GM21717 (cell line): ENCODE data around the gene PIGQ.
"Not testable (repeated sequence)": the region's sequence is repeated elsewhere in the genome, so short reads cannot be mapped to it uniquely, and the experiment has no call there.

Source experiments
- ATAC-seq: cut with Tn5 transposase; IDR thresholded peaks from one replicate; pipeline ENCODE4 v1.9.1; 2021; ENCODE audit warnings: mild to moderate bottlenecking, moderate library complexity; ENCODE audit not compliant: unreplicated experiment

The PIGQ gene

DNA sequence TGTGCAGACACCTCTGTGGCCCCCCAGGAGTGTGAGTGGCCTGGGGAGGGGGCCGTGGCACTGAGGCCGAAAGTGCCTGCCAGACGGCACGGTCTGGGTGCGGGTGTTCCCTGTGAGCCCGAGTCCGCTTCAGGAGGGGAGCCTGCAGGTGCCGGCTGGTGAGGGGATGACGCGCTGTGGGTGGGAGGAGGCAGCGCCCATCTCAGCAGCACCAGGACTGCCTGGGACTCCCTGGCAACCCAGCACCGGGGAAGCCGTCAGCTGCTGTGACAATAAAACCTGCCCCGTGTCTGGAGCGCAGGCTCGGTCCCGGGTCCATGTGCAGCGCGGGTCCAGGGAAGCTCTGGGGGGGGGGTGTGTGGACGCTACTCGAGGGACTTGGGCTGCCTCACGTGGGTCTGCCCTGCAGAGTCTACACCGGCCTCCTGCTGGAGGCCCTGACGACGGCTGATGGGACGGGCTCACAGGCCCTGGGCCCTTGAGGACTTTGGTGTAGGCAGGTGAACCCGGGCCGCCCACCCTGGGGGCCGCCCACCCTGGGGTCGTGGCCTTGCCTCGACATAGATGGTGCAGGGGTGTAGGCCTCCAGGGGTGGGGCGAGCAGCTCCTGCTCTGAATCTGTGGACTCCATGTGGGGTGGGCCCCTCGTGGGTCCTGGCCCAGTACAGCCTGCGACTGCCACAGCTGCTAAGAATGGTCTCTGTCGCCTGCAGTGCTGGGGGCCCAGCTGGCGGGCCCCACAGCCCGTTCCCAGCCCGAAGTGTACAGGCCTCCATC is 14.2 kb downstream of the PIGQ start:
- ATAC-seq: no peak

DNA sequence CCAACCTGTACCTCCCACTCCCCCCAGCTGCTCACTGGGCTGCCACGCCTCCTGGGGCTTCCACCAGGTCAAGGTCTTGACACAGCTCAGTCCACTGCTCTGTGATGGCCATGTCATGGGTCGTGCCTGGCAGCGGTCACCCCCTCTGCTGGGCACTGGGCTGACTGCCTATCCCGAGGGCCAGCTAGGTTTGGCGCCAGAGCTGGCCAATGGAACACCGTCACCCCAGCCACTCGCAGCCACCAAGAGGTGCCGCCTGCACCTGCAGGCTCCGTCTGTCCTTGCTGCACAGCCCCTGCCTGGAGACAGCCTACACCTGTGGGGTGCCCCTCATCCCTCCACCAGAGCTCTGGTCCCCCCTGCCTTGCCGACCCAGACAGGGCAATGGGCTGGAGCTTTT is 15.6 kb downstream of the PIGQ start:
- no peak for ATAC-seq

DNA sequence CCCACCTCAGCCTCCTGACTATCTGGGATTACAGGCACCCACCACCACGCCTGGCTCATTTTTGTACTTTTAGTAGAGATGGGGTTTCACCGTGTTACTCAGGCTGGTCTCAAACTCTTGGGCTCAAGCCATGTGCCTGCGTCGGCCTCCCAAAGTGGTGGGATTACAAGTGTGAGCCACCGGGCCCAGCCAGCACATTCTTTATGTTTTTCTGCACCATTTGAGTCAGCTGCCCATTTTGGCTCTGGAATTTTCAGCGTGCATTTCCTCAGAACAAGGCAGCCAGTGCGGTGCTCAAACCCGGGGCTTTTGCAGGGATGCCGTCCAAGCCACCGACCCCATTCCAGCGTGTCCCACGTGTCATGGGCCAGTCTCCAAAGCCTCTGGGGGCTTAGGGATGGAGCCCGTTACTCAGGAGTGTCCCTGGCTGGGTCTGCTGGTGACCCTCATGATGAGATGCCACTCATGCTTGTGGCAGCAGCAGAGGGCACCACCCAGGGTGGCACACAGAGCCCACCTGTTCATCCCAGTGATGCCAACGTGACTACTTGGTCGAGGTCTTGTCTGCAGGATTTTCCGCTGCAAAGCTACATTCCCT is 16.4 kb downstream of the PIGQ start:
- ATAC-seq: no peak

DNA sequence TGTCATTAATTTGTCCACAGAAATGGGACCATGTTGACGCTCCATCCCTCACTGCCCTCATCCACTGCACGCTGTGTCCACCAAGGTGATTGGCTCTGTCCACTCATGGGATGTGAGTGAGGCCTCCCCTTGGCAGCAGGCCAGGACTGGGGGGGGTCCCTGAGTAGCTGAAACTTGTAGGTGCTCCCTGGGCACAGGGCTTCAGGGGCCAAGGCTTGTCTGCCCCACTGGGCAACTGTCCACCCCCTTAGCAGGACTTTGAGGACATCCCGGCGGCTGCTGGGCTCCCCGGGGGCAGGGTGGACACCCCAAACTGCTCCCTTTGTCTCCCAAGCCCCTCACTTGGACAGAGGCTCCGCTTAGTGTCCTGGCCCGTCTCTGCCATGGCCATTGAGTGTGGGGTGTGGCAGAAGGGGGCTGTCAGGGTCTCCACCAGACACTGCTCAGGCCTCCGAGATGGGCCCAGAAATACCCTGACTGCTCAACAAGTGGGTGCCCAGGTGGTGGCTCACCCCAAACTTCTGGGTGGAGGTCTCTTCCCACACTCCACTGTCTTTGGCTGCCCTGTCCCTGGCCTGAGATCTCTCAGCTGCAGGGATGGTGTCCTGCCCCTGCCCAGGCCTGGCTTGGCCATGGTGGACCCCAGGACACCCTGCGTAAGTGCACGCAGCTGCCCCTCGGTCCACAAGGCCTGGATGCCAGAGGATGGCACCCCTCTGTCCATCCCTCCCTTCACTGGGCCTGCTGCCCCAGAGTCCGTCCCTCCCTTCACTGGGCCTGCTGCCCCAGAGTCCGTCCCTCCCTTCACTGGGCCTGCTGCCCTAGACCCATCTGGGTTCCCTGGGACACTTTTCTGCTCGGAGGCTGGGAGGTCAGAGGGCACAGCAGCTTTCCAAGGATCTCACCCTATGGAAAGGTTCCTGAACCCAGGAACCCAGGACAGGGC is 17.1 kb downstream of the PIGQ start:
- no peak for ATAC-seq

DNA sequence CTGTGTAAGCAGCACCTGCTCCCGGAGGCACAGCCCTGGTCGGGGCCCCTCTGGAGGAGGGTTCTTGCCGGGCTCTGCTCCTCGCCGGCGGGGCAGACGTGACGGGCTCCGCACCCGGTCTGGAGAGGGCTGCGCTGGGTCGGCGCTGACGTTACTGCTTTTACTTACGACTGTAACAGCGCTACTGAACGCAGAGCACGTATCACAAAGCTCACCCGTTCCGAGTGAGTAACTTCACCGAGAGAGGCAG is 18.8 kb downstream of the PIGQ start:
- ATAC-seq: peak; percentile 5

DNA sequence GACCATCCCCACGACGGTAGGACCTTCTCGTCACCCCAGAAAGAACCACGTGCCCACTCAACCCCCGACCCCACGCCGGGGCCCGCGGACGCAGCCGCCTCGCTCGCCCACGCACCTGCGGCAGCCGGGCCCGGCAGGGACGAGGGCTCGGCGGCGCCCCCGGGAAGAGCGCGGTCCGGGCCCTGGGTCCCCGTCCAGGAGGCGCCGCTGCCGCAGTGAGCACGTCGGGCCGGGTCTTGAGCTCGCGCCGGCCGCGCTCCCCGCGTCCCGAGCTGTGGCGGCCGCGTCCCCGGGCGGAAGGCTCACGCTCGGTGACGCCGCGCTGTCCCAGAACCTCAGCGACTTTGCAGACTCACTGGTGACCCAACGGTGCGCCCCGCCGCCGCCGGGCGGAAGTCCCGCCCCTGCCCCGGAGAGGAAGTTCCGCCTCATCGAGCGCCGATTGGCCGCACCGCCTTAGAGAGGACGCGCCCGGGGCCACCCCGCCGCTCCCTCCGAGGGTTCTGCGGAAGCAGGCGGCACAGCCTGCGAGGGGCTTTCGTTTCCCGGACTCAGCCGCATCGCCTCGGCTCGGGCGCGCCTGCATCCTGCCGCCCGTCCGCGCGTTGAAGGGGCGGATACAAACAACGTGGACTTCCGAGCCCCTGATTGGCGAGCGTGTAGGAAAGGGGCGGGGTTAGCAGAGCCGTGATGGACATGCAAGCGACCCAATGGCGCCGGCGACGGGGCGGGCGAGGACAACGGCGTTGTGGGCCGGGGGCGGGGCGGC is 19.3 kb downstream of the PIGQ start:
- peak; percentile 67 for ATAC-seq

DNA sequence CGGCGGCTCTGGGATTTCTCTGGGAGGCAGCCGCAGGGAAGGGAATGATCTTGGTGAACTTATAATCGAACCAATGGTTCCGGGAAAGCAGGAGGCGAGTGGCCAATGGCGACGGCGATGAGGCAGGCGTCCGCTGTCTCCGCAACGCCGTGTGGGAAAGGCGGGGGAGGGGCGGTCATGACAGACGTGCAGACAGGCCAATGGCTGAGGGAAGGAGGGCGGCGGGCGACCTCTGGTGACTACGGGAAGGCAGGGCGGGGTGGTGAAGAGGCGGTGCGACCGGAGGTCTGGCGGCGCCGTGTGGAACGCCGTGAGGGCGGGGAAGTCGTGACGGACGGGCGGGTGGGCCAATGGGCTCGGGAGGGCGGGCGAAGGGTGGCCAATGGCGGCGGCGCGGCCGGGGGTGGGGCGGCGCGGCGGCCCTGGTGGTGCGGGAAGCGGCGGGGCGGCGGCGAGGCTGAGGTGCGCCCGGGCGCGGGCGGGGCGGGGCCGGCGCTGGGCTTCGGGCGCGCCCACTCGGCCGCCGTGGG is 20.0 kb downstream of the PIGQ start, which contains the start of gene RAB40C:
TSS of gene RAB40C (plus strand) at position 409 of the 530 bp plus-strand sequence. CDS start 226 bp downstream, outside the sequence.
- ATAC-seq: peak; percentile 67

DNA sequence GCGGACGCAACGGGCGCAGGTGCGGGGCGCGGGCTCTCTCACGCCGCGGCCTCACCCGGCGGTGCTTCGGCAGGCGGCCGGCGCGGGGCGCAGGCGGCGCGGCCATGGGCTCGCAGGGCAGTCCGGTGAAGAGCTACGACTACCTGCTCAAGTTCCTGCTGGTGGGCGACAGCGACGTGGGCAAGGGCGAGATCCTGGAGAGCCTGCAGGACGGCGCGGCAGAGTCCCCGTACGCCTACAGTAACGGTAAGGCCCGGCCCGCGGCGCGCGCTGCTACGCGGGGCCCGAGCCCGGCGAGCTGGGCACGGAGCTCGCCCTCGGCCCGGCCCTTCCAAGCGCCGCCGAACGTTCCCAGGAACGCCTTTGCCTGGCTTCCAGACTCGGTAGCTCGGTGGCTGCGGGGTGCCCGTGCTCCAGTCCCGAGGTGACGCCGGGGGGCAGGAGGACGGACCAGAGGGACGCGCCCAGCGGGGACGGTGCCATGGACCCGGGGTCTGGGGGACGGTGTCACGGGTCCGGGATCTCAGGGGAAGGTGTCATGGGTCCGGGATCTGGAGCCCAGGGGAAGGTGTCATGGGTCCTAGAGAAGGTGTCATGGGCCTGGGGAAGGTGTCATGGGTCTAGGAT is 20.5 kb downstream of the PIGQ start:
- no peak for ATAC-seq

DNA sequence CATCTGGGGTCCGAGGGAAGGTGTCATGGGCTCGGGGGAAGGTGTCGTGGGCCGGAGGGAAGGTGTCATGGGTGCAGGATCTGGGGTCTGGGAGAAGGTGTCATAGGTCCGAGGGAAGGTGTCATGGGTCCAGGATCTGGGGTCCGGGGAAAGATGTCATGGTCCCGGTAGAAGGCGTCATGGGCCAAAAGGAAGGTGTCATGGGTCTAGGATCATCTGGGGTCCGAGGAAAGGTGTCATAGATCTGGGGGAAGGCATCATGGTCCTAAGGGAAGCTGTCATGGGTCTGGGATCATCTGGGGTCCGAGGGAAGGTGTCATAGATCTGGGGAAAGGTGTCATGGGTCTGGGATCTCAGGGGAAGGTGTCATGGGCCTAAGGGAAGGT is 21.0 kb downstream of the PIGQ start:
- no peak for ATAC-seq

DNA sequence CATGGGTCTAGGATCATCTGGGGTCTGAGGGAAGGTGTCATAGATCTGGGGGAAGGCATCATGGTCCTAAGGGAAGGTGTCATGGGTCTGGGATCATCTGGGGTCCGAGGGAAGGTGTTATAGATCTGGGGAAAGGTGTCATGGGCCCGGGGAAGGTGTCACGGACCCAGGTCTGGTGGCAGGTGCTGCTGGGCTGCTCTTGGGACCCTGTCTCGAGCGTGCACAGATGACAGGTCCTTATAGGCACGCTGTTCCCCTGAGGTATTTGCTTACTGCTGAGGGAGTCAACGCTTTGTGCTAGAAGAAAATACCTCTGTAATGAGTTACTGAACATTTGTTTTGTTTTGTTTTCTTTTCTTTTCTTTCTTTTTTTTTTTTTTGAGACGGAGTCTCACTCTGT is 21.5 kb downstream of the PIGQ start:
- no peak for ATAC-seq

DNA sequence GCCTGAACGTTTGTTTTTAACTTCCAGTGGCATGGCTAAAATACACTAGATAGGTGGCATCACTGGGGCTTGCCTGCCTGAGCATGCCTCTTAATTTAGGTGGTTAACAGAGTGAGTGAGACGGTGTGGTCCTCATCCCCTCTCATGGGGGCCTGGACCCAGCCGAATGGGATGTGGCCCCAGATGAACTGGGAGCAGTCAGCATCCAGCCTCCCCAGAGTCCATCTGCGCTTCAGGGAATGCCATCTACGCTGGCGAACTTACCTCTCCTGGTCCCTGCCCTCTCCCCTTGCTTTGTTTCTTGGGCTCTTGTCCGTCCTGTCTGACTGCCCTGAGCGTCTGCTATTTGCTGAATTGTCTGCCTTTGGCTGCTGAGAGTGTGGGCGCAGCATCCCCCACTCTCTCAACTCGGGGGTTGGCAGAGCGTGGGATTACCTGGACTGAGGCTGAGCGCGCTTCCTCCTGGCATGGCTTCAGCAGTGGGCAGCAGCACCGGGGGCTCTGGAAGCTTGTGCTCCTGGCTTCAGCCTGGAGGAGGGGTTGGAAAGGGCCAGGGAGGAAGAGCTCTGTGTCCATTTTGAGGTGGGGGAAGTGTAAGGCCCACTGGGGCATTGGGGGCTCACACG is 22.2 kb downstream of the PIGQ start:
- ATAC-seq: no peak

DNA sequence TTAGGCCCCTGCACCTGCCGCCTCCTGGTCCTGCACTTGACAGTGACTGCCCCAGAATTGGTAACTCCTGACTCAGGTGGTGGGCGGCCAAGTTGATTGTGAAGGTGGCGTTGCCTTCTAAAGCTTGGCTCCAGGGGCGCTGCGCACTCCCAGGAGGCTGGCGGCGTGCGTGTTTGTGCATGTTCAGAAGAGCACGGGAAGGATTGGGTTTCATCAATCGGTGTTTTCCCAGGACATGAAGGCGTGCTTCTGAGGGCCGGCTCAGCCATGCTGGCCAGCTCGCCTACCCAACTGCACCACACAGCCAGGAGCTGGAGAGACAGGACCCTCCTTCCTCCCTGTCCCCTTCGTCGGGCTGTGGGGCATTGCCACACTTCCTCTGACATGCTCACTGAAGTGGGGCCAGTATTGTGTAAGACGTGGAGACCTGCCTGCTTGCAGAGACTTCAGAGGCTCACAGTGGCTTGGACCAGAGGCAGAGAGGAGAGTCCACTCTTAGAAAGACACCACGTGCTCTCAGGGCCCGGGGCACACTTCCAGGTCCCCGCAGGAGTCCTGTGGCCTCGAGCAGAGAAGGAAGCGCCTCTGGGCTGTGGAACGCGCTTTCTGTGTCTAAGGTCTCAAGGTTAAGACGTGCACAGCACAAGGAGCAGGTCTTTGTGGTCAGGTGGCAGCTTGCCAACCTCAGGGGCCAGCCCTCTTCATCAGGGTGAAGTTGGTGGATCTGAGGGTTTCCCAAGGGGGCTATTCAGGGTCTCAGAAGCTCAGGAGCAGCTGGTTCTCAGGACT is 22.9 kb downstream of the PIGQ start:
- no peak for ATAC-seq

DNA sequence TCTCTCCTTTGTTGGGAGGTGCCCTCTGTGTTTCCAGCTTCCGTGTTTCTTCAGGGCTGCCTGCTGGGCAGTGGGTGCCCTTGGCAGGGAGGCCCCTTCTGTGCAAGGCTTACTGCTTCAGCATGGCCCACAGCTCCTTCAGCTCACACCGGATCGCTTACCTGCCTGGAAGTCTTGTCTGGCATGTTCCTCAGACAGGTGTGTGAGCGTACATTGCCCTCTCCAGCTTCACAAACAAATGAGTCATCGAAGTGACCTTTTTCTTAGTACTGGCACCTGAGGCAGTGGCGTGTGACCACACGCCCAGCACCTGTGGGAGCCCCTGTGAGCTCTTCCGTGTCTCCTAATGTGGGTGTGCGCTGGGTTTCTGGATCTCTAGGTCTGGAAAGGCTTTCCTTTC is 23.6 kb downstream of the PIGQ start:
- ATAC-seq: no peak

DNA sequence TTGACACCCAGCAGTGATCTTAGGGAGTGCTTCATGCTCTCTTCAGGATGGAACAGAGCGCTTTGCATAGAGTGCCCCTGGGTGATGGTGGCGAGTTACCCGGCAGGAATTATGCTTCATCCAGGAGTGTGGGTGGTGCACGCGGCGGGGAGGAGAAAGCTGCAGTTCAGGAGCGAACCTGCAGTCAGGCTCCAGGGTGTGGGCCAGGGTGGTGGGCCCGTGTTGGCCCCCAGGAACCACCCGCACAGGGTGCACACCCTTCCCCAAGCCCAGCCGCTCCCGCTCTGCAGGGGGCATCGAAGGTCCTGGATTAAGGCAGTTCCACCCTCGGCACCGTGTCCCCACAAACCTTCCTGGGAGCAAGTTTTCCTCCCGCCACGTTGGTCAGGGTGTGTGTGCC is 24.0 kb downstream of the PIGQ start:
- ATAC-seq: no peak

DNA sequence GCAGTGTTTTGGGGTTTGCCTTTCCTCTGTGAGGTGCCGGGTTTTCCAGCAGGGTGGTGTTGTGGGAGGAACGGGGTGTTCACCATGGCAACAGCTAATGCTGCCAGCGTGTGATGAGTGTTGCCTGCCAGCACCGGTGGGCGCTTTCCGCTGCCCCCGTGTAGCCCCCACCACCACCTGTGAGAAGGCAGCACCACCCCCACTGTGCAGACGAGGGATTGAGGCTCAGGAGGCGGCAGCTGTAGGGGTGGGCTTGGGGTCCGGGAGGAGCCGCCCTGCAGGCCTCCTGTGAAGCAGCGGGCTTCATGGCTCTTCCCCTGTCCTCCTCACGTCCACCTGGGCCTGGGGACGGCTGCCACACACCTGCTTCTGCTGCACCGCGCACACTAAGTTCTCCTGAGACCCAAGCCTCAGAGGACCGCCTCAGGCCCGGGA is 25.3 kb downstream of the PIGQ start:
- no peak for ATAC-seq

DNA sequence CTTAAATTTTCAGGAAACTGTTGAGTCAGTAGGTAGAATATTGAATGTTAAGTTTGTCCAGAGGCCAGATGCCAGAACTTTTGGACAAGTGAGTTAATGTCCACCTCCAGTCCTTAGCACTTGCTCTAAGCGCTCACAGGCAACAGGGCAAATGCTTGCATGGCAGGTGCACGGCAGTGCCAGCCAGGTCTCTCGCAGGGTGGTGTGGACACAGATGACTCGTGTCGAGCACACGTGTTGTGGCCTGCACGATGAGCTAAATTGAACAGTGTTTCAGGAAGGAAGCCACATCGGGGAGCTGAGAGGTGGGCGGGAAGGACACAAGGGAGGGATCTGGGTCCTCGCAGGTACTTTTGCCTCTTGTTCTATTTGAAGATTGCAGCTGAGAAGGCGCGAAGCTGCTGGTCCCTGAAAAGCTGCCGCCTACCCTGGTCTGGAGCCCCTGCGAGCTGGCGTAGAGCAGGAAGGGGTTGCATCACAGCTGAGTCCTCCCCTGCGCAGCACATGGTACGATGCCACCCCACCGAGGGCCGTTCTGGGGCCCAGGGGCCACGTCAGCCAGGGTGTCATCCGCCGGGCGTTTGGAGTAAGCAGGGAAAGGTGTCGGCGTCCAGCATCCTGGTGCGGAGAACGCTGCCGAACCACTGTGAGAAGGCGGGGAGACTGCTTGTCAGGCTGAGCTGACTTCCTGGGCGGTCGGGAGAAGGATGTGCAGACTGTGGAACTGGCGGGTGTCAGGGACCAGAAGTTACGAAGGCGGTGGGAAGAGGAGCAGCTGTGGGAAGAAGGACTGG is 26.4 kb downstream of the PIGQ start:
- no peak for ATAC-seq

DNA sequence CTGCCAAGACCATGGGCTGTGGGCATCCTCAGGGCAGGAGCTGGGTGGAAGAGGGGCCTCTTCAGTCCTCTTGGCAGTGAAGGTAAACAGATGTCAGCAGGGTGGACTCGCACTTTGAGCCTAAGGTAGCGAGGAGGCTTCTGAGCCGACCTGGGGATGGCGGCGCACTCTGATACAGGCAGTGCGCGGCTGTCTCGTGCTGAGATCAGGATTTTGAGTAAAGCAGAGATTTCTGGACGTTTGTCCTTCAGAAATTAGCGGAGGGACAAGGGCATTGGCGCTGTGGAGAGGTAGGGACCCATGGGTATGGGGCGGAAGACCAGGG is 26.9 kb downstream of the PIGQ start:
- no peak for ATAC-seq

DNA sequence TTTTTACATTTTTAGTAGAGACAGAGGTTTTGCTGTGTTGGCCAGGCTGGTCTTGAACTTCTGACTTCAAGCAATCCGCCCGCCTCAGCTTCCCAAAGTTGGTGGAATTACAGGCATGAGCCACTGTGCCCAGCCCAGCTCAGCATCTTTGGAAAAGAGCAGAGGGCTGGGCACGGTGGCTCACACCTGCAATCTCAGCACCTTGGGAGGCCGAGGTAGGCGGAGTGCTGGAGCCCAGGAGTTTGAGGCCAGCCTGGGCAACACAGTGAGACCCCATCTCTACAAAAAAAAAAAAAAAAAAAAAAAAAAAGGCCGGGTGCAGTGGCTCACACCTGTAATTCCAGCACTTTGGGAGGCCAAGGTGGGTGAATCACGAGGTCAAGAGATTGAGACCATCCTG is 27.9 kb downstream of the PIGQ start:
- not testable (repeated sequence) for ATAC-seq
